Left ventricle myocardium superior (tissue), 1 donor: ENCODE data around the gene ENG. TPM values are rescaled to one million over a fixed set of nuclear protein-coding genes. Genes with fewer than 3 reads are reported as not detected.

Experiments
- ATAC-seq: fragments of 200-7000 bp; cut with Tn5 transposase; one replicate; pipeline ENCODE4 v1.9.1; 2020; ENCODE audit warnings: mild to moderate bottlenecking, moderate library complexity
- DNase-seq: peaks from one replicate; pipeline ENCODE4 v3.0.0-alpha.2; 2020
- intact Hi-C: fragments of 100-400 bp; cut with micrococcal nuclease; formaldehyde crosslinking; loops from one replicate; pipeline ENCODE4 v1.11.0; 2022
- long read RNA-seq: library from polyadenylated mRNA; unstranded; transcript quantifications from one replicate; pipeline ENCODE4 v2.0.0, GENCODE V29; 2021
- total RNA-seq: library from RNA; stranded (reverse); fragmentation: NEBNext Ultra II Directional; extraction: Animal tissue kit (Norgen Biotek cat#: 25700); gene quantifications from one replicate; pipeline ENCODE4 v1.2.1, GENCODE V29; 2021
- donor health status: DM: no; HTN: yes; CAD: no; lungs with severe emphysema.

The ENG gene
- total RNA-seq: 134 TPM
- long read RNA-seq, transcript ENG-202 (15 exons, 3,048 nt): major isoform, 123 of 260 reads
- long read RNA-seq, partial matches to known transcripts: 117 of 260 reads
- long read RNA-seq, other reads (novel, unspliced or antisense): 17 of 260 reads

GRCh38 chr9:127854184-127854806 is at the start of gene ENG:
Gene ENG (minus strand): TSS chr9:127854658. CDS start chr9:127854355, 303 bp downstream.
- ATAC-seq: peak; percentile 74
- intact Hi-C loops: no loop called here
- DNase-seq: peak; percentile 92

- ATAC-seq (peak; percentile 43), DNase-seq (peak; percentile 83)
- intact Hi-C loops: no loop called here
Observed at GRCh38 chr9:127903557-127904475, 49.4 kb upstream of the ENG start.

GRCh38 chr9:127899128-127899943 is 44.9 kb upstream of the ENG start, which contains the start of gene ST6GALNAC6:
Gene ST6GALNAC6 (minus strand): TSS chr9:127899603. CDS start chr9:127897981, 1,622 bp downstream.
- DNase-seq: peak; percentile 90
- peak; percentile 79 for ATAC-seq
- intact Hi-C loops: no loop called here

- DNase-seq: peak; percentile 69
- intact Hi-C loops: no loop called here
Observed at GRCh38 chr9:127898433-127899127, 44.1 kb upstream of the ENG start.

GRCh38 chr9:127897193-127897692 is 42.8 kb upstream of the ENG start:
- DNase-seq: peak; percentile 87
- intact Hi-C loops: no loop called here
- ATAC-seq: peak; percentile 86

More at GRCh38 chr9:127898433-127899127, 44.1 kb upstream of the ENG start:
- ATAC-seq: peak; percentile 58

GRCh38 chr9:127896395-127897192 is 42.1 kb upstream of the ENG start:
- ATAC-seq (no peak), DNase-seq (no peak)
- intact Hi-C loops: no loop called here

GRCh38 chr9:127895811-127896210 is 41.4 kb upstream of the ENG start:
- no peak for ATAC-seq
- no peak for DNase-seq
- intact Hi-C loops: no loop called here

- no peak for DNase-seq
- ATAC-seq: no peak
- intact Hi-C loops: no loop called here
Observed at GRCh38 chr9:127893392-127893791, 38.9 kb upstream of the ENG start.

GRCh38 chr9:127892831-127893230 is 38.4 kb upstream of the ENG start:
- DNase-seq (no peak), ATAC-seq (no peak)
- intact Hi-C loops: no loop called here

- DNase-seq (no peak), ATAC-seq (no peak)
- intact Hi-C loops: no loop called here
Observed at GRCh38 chr9:127890053-127890452, 35.6 kb upstream of the ENG start.

- ATAC-seq (no peak), DNase-seq (no peak)
- intact Hi-C loops: no loop called here
Observed at GRCh38 chr9:127887792-127888191, 33.3 kb upstream of the ENG start.

- intact Hi-C loops: no loop called here
- DNase-seq: no peak
- ATAC-seq: no peak
Observed at GRCh38 chr9:127886401-127886972, 32.0 kb upstream of the ENG start.

- intact Hi-C loops: no loop called here
- DNase-seq (no peak), ATAC-seq (no peak)
Observed at GRCh38 chr9:127885508-127886281, 31.2 kb upstream of the ENG start.

GRCh38 chr9:127884976-127885490 is 30.6 kb upstream of the ENG start:
- ATAC-seq (no peak), DNase-seq (no peak)
- intact Hi-C loops: no loop called here

- DNase-seq: peak; percentile 72
- intact Hi-C loops: no loop called here
Observed at GRCh38 chr9:127884427-127884911, 30.0 kb upstream of the ENG start.

GRCh38 chr9:127883959-127884358 is 29.5 kb upstream of the ENG start:
- intact Hi-C loops: no loop called here
- DNase-seq (no peak), ATAC-seq (peak; percentile 4)

More at GRCh38 chr9:127884427-127884911, 30.0 kb upstream of the ENG start:
- ATAC-seq: peak; percentile 69
